Vagina (tissue), 2 donors: ENCODE data around the gene B3GALT5. TPM values are rescaled to one million over a fixed set of nuclear protein-coding genes. Genes with fewer than 3 reads are reported as not detected.
A peak's percentile ranks its signal among the peaks of the same experiment; 100 is the strongest.

Experiments used
- DNase-seq, 2 donors: peaks; one replicate each; pipeline ENCODE4 v3.0.0-alpha.2; 2017; ENCODE audit errors: extremely low spot score in 2 of 2
- H3K27ac ChIP-seq: fragments of 200-600 bp; sonication (generic); one replicate; pipeline ENCODE4 v1.5.1; 2019
- H3K27me3 ChIP-seq: fragments of 200-600 bp; sonication (generic); one replicate; pipeline ENCODE4 v1.5.1; 2019
- H3K36me3 ChIP-seq, 2 donors: fragments of 200-600 bp; sonication (generic); one replicate each; pipeline ENCODE4 v1.5.1; 2017 to 2019
- H3K4me1 ChIP-seq: fragments of 200-600 bp; sonication (generic); one replicate; pipeline ENCODE4 v1.5.1; 2019
- H3K4me3 ChIP-seq, 2 donors: fragments of 200-600 bp; sonication (generic); 1 replicate in 1 of 2; 2 replicates in 1 of 2; pipeline ENCODE4 v1.5.1; 2016 to 2019
- H3K9me3 ChIP-seq: fragments of 200-600 bp; sonication (generic); one replicate; pipeline ENCODE4 v1.5.1; 2019
- POLR2A ChIP-seq, 2 donors: fragments of 450-650 bp; IDR thresholded peaks; one replicate each; pipeline ENCODE4 v1.6.1; 2017; ENCODE audit warnings: antibody characterized with exemption in 2 of 2, mild to moderate bottlenecking in 2 of 2, moderate library complexity in 2 of 2
- POLR2AphosphoS5 ChIP-seq, 2 donors: sonication (generic); formaldehyde crosslinking; IDR thresholded peaks; one replicate each; pipeline ENCODE4 v1.9.0; 2017; ENCODE audit warnings: antibody characterized with exemption in 2 of 2, mild to moderate bottlenecking in 2 of 2, low read depth in 1 of 2; ENCODE audit not compliant: insufficient read depth in 1 of 2
- intact Hi-C: fragments of 100-400 bp; cut with DNase I; formaldehyde crosslinking; loops from one replicate; pipeline ENCODE4 v1.15.1; 2023
- total RNA-seq: library from RNA; depleted of rRNA; stranded (reverse); fragments of >200 nt; gene quantifications from one replicate; pipeline ENCODE4 v1.2.3, GENCODE V29; 2016
- TF ChIP-seq, protein P1 (sequence below), 3 experiments: fragments of 450-650 bp in 2 of 3; fragments of 200-600 bp in 1 of 3; sonication (generic) in 1 of 3; IDR thresholded peaks; one replicate each; pipeline ENCODE4 v1.5.1; 2017 to 2019; ENCODE audit warnings: antibody characterized with exemption in 3 of 3, mild to moderate bottlenecking in 2 of 3, moderate library complexity in 2 of 3

The B3GALT5 gene
- total RNA-seq, 1 donor from 2014 or later = 1.5 TPM

DNA sequence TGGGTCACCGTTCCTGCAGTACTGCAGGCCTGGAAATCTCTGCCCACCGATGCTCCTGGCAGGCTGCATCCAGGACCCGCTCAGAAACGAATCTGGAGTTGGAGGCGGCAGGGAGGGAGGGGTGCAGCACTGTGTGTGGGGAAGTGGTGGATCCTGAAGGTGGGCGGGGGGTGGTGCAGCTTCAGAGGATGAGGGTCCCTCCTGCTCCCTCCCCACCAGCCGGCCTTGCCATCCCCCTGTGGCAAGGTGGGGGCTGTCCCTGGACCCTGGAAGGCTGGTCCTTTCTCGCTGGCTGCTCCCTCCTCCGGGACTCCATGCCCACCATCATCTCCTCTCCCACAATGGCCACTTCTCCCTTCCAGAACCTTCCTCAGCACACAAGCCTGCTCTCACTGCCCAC is 60.4 kb downstream of the B3GALT5 start:
- Histone ChIP-seq H3K27me3 (no peaks in the 10 kb centered on the region), H3K4me3 (no peak overlapping the region), H3K27ac (no peak overlapping the region), H3K36me3 (no peaks in the 10 kb centered on the region), H3K4me1 (peaks cover 9% of the 10 kb centered on the region), H3K9me3 (no peaks in the 10 kb centered on the region)
- no peak for DNase-seq
- TF ChIP-seq, protein P1, sequence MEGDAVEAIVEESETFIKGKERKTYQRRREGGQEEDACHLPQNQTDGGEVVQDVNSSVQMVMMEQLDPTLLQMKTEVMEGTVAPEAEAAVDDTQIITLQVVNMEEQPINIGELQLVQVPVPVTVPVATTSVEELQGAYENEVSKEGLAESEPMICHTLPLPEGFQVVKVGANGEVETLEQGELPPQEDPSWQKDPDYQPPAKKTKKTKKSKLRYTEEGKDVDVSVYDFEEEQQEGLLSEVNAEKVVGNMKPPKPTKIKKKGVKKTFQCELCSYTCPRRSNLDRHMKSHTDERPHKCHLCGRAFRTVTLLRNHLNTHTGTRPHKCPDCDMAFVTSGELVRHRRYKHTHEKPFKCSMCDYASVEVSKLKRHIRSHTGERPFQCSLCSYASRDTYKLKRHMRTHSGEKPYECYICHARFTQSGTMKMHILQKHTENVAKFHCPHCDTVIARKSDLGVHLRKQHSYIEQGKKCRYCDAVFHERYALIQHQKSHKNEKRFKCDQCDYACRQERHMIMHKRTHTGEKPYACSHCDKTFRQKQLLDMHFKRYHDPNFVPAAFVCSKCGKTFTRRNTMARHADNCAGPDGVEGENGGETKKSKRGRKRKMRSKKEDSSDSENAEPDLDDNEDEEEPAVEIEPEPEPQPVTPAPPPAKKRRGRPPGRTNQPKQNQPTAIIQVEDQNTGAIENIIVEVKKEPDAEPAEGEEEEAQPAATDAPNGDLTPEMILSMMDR (IDR thresholded peaks at IDR 0.05) = no peak
- TF ChIP-seq POLR2A (IDR thresholded peaks at IDR 0.05) (no peak), POLR2AphosphoS5 (IDR thresholded peaks at IDR 0.05; ENCODE audit: insufficient read depth in 1 of 2, low read depth in 1 of 2) (no peak)
- intact Hi-C loops = no loop called here

DNA sequence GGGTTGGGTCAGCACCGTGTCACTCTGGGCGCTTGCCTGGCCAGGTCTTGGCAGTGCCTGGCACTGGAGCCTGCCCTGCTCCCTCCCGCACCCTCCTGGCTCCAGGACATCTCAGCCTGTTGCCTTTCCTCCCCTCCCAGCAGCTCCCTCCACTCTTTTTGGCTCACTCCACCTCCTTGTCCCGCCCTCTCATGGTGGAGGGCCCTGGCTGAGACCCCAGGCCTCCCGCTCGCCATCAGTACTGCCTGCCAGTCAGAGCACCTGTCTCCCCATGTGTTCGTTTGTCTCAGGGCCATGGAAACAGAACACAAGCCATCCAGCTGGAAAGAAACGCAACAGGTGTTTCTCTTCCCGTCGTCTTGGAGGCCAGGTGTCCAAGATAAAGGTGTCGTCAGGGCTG is 61.0 kb downstream of the B3GALT5 start:
- TF ChIP-seq POLR2AphosphoS5 (IDR thresholded peaks at IDR 0.05; ENCODE audit: insufficient read depth in 1 of 2, low read depth in 1 of 2) = no peak
- TF ChIP-seq, protein P1 (IDR thresholded peaks at IDR 0.05) = no peak
- no peak for TF ChIP-seq POLR2A (IDR thresholded peaks at IDR 0.05)
- H3K36me3 ChIP-seq = no peaks in the 10 kb centered on the region
- no peaks in the 10 kb centered on the region for H3K27me3 ChIP-seq
- no peak overlapping the region for H3K4me3 ChIP-seq
- peaks cover 9% of the 10 kb centered on the region for H3K4me1 ChIP-seq
- H3K9me3 ChIP-seq = no peaks in the 10 kb centered on the region
- intact Hi-C loops = no loop called here
- DNase-seq = no peak
- H3K27ac ChIP-seq = no peak overlapping the region

DNA sequence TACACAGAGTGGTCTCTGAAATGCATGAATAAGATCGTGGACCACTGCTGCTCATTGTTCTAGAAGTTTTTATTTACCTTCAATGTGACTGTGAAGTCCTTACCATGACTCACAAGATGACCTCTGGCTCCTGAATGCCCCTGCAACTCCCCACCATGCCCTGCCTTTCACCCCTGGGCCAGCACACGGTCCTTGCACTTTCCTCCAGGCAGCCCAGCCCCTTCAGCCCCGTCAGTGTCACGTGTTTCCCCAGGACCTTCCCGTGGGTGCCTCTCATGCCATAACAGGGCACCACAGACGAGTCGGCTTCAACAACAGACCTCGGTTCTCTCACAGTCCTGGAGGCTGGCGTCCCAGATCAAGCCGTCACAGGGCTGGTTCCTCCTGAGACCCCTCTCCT is 62.1 kb downstream of the B3GALT5 start:
- Histone ChIP-seq H3K27ac (no peak overlapping the region), H3K4me1 (peaks cover 9% of the 10 kb centered on the region), H3K36me3 (no peaks in the 10 kb centered on the region), H3K27me3 (no peaks in the 10 kb centered on the region), H3K9me3 (no peaks in the 10 kb centered on the region), H3K4me3 (no peak overlapping the region)
- TF ChIP-seq POLR2AphosphoS5 (IDR thresholded peaks at IDR 0.05; ENCODE audit: insufficient read depth in 1 of 2, low read depth in 1 of 2) (no peak), POLR2A (IDR thresholded peaks at IDR 0.05) (no peak)
- TF ChIP-seq, protein P1 (IDR thresholded peaks at IDR 0.05) = no peak
- DNase-seq = no peak
- intact Hi-C loops = no loop called here

DNA sequence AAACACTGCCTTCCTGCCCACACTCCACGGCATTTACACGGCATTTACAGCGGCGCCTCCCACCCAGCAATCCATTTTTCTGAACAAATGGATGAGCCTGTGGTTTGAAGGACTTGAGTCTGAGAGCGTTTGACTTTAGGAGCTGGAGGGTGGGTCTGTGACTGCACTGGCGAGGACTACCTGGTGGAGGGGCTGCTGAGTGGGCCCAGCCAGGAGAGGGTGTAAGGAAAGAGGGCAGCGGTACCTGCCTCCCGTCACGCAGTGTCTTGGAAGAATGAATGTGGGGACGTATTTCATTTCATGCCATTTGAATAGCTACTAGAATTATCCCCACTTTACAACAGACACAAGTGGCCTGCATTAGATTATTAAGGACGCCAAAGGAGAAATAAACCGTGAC is 62.9 kb downstream of the B3GALT5 start:
- peaks cover 9% of the 10 kb centered on the region for H3K4me1 ChIP-seq
- intact Hi-C loops = no loop called here
- no peaks in the 10 kb centered on the region for H3K36me3 ChIP-seq
- no peaks in the 10 kb centered on the region for H3K27me3 ChIP-seq
- H3K4me3 ChIP-seq = no peak overlapping the region
- H3K9me3 ChIP-seq = no peaks in the 10 kb centered on the region
- TF ChIP-seq, protein P1 (IDR thresholded peaks at IDR 0.05) = no peak
- no peak for TF ChIP-seq POLR2A (IDR thresholded peaks at IDR 0.05)
- no peak for TF ChIP-seq POLR2AphosphoS5 (IDR thresholded peaks at IDR 0.05; ENCODE audit: insufficient read depth in 1 of 2, low read depth in 1 of 2)
- H3K27ac ChIP-seq = no peak overlapping the region
- no peak for DNase-seq

DNA sequence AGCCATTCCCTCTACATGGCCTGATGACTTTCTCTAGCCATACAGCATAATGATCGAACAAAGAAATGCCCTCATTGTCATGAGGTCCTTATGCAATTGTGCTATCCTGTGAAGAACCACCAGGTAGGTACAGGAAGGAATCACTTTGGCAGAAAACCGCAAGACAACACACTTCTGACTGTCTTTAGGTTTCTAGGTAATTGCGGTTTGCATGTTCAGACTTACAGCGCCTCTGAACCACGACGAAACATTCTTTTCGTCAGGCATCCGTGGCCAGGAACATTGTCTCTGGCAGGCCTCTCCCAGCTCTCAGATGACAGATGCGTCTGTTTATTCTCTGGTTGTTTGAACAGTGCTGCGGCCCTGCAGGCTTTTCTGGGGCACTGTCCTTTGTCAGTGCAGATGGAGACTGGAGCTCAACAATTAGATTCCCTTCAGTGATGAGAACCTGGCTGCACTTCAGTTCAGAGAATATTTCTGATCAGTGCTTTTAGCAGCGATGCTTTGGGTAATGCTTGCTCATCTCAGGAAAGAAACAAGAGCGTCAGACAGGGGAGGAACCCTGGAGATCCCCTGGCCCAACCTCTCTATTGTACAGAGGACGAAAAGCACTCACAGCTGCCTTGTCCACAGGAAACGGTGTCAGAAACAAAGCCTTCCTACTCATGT is 63.4 kb downstream of the B3GALT5 start:
- DNase-seq = no peak
- intact Hi-C loops = no loop called here
- Histone ChIP-seq H3K27me3 (no peaks in the 10 kb centered on the region), H3K4me1 (peaks cover 9% of the 10 kb centered on the region), H3K9me3 (no peaks in the 10 kb centered on the region), H3K4me3 (no peak overlapping the region), H3K27ac (peak overlapping the region; percentile 52), H3K36me3 (no peaks in the 10 kb centered on the region)
- TF ChIP-seq, protein P1 (IDR thresholded peaks at IDR 0.05) = no peak
- TF ChIP-seq POLR2AphosphoS5 (IDR thresholded peaks at IDR 0.05; ENCODE audit: insufficient read depth in 1 of 2, low read depth in 1 of 2) = peak in 1 of 2 donors; percentile 38
- TF ChIP-seq POLR2A (IDR thresholded peaks at IDR 0.05) = no peak
